Esophagus squamous epithelium (tissue), 4 donors: ENCODE results near the gene SLC35F3.

Experiments used
- POLR2A ChIP-seq, 4 donors: fragments of 450-650 bp; IDR thresholded peaks; one replicate each; pipeline ENCODE4 v1.6.1; 2017; ENCODE audit warnings: antibody characterized with exemption in 4 of 4, mild to moderate bottlenecking in 4 of 4, moderate library complexity in 3 of 4
- TF ChIP-seq, protein P1 (sequence below), 6 experiments: fragments of 450-650 bp in 4 of 6; fragments of 200-600 bp in 2 of 6; sonication (generic) in 2 of 6; IDR thresholded peaks; one replicate each; pipeline ENCODE4 v1.5.1; 2016 to 2019; ENCODE audit warnings: antibody characterized with exemption in 6 of 6, mild to moderate bottlenecking in 4 of 6, moderate library complexity in 4 of 6

GRCh38 chr1:234264832-234265231 lies 360.4 kb downstream of the SLC35F3 start:
- TF ChIP-seq, protein P1, sequence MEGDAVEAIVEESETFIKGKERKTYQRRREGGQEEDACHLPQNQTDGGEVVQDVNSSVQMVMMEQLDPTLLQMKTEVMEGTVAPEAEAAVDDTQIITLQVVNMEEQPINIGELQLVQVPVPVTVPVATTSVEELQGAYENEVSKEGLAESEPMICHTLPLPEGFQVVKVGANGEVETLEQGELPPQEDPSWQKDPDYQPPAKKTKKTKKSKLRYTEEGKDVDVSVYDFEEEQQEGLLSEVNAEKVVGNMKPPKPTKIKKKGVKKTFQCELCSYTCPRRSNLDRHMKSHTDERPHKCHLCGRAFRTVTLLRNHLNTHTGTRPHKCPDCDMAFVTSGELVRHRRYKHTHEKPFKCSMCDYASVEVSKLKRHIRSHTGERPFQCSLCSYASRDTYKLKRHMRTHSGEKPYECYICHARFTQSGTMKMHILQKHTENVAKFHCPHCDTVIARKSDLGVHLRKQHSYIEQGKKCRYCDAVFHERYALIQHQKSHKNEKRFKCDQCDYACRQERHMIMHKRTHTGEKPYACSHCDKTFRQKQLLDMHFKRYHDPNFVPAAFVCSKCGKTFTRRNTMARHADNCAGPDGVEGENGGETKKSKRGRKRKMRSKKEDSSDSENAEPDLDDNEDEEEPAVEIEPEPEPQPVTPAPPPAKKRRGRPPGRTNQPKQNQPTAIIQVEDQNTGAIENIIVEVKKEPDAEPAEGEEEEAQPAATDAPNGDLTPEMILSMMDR (IDR thresholded peaks at IDR 0.05), result no peak
- no peak for TF ChIP-seq POLR2A (IDR thresholded peaks at IDR 0.05)
